Activated effector memory CD4-positive, alpha-beta T cell treated with anti-CD3 and anti-CD28 coated beads, Interleukin-2, amount 50 U/mL, for 16 hours (primary cell): ENCODE measurements around the gene ZFTA.
"Not testable (repeated sequence)": the region's sequence is repeated elsewhere in the genome, so short reads cannot be mapped to it uniquely, and the experiment has no call there.

Experiments
- DNase-seq: peaks from one replicate; pipeline ENCODE4 v3.0.0-alpha.2; 2020

ZFTA gene

DNA sequence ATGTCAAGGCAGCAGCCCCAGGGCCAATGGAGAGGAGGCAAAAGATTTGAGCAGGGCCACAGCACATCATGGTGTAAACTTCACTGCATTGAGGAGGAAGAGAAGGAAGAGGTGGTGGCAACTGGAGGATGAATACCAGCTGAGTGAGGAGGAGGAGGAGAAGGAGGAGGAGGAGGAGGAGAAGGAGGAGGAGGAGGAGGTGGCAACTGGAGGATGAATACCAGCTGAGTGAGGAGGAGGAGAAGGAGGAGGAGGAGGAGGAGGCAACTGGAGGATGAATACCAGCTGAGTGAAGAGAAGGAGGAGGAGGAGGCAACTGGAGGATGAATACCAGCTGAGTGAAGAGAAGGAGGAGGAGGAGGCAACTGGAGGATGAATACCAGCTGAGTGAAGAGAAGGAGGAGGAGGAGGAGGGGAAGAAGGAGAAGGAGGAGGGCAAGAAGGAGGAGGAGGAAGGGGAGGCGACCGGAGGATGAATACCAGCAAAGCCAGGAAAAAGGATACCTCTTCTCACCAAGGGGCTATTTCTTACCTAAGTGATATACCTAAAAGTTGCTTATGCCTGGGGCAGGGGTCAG, 3.3 kb upstream of the ZFTA start:
- DNase-seq = not testable (repeated sequence)

- DNase-seq = no peak
Observed at GRCh38 chr11:63770763-63771162, 2.2 kb upstream of the ZFTA start.

- DNase-seq = no peak
Observed at GRCh38 chr11:63769714-63770455, 1.3 kb upstream of the ZFTA start.

- peak; percentile 78 for DNase-seq
Observed at GRCh38 chr11:63769042-63769713, 603 bp upstream of the ZFTA start.

DNA sequence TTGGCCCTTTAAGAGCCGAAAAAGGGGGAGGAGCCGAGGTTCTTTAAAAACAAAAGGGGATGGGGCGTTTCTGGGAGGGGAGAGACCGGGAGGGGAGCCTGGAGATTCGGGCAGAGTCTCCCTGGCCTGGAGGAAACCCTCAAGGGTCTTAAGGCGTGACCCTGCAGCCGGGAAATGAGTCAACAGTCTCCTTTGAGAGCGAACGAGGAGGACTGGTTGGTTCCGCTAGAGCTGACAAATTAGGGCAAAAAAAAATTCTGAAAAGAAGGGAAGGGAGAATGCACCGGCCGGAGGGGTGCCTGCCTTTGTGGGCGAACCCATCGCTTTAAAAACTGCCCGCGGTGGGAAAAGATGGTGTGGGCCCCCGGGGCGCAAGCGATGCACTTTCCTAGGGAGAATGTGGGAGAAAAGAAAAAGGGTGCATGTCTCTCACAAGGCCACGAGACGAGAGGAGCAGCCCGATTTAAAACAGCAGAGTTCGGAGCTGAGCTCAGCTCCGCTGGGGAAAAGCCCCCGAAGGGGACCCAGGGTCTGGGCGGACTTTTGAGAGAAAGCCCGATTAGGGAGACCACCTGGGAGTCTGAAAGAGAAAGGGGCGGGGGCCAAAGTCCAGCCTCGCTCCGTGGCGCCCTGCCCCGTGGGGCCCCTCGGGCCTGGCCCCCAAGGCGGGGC, 874 bp downstream of the ZFTA start:
- peak; percentile 77 for DNase-seq

- DNase-seq = no peak
Observed at GRCh38 chr11:63767267-63767564, 1.4 kb downstream of the ZFTA start.

- DNase-seq = no peak
Observed at GRCh38 chr11:63766531-63767235, 1.9 kb downstream of the ZFTA start.

GRCh38 chr11:63765688-63766241, 2.8 kb downstream of the ZFTA start:
- no peak for DNase-seq

GRCh38 chr11:63764679-63765647, 3.6 kb downstream of the ZFTA start:
- no peak for DNase-seq

DNA sequence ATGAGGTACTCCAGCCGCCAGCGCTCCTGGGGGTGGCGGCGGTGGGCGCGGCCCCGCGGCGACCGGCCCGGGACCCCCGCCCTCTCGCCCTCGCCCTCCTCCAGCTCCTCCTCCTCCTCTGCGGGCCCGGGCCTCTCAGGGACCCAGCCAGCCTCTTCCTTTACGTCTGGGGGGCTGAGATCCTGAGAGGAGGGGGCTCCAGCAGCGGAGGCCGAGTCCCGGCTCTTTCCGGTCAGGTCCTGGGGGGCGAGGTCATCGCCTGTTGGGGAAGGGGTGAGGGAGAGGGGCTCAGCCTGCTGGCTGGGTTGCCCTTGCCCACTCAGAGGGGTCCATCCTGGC, 4.3 kb downstream of the ZFTA start:
- DNase-seq = no peak

DNA sequence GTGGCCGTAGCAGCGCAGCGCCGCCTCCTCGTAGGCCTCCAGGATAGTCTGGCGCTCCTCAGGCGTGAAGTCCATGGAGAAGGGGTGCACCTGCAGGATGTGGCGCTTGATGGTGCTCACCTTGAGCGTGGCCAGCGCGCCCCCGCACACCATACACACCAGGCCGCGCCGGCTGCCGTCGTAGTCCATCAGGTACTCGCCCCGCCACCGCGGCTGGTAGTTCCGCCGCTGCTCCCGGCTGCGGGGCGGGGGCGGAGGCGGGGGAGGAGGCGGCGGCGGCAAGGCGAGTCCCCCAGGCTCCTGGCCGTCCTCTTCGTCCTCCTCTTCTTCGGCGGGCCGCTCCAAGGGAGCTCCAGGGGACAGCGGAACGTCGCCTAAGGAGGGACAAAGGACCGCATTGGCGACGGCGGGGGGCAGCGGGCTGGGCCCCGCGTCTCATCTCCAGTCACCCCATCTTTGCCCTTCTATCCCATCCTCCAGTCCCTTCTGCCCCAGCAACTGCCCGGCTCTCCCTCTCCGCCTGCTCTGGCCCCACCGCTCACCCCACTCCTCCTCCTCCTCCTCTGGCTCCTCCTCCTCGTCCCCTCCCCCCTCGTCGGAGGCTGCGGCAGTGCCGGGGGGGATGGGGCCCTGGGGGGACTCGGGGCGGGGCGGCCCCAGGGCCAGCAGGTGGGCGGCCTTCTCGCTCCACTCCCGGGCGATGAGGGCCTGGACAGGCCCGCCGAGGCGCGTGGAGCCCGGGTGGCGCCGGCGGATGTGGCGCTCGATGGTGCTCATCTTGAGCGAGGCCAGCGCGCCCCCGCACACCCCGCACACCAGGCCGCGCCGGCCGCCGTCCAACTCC, 4.9 kb downstream of the ZFTA start:
- no peak for DNase-seq

GRCh38 chr11:63762654-63763495, 5.7 kb downstream of the ZFTA start:
- no peak for DNase-seq

DNA sequence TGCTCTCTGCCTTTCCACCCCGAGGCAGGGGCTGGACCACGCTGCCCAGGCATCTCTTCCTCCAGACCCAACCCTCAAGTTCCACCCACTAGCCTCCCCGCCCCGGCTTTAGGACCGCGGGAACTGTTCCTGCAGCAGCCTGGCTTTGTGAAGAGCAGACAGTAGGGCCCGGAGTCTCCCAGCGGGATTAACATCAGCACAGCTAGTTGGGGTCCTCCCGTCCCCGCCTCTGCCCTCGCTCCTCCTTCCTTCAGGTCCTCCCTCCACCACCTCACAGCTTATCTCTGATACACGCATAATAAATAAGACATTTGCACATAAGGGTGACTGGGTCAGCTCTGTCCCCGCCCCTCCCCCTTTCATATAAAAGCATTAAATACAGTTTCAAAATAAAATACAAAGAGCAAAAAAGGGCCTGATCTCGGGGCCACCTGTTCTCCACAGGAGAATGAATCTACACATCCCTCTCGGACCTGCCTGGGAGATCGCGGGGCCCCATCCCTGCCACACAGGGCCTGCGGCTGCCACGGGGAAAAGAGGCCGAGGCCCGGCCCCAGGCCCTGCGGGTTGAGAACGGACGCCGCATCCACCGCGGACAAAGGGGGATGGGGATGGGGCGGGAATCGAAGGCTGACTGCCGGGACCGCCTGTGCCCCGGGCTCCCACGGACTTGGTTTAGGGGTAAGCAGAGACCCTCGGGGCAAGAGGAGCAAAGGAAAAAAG, 6.5 kb downstream of the ZFTA start:
- DNase-seq = no peak

DNA sequence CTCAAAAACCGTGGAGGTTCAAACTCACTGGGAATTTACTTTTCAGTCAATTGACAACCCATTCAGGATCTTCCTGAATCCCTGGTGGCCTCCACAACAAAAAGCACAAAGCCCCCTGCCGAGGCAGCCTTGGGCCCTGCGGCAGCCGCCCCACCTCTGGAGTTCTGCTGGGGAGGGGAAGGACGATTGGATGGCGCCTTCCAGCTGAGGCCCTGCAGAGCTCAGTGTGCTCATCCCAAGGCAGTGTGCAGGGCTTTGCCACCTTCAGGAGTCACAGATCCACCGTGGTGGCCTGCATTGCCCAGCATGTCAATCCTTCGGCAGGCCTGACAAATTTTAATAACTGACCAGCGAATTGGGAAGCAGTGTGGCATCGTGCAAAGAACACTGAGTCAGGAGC, 7.4 kb downstream of the ZFTA start:
- no peak for DNase-seq

DNA sequence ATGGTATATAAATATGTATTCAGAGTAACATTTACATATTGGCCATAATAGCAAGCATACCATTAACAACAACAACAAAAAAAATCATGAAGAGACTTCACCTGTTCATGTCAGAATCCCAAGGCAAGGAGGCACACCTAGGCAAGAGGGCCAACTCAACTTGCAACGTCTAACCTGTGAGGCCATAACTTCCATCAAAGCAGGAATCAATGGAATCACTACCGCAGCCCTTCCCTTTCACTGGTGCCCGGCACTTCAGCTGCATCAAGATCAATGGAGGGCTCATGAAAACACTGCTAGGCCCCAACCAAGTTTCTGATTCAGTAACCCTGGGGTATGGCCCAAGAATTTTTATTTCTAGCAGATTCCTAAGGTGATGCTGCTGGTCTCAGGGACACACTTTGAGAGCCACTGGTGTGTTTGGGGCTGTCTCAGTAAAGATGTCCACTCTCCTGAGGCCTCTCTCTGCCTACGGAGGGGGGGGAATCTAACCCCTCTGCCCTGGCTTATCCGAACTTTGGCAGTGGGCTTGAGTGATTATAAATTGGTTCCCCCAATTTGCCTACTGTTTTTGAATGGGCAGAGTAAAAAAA, 8.0 kb downstream of the ZFTA start:
- DNase-seq = no peak

GRCh38 chr11:63756919-63757761, 11.4 kb downstream of the ZFTA start:
- no peak for DNase-seq

DNA sequence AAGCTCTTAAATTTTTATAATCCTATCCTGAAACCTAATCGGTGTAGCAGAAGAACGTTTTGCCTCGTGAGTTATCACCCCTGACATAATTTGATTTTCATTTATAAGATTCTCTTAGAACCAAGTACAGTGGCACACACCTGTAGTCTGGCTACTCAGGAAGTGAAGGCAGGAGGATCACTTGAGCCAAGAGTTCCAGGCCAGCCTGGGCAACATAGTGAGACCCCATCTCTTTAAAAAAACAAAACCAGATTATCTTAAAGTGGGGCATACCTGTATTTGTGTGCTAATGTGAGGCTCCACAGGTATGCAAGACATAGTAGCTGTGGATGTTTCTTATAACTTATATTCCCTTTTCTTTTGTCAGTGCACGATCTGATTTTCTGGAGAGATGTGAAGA, 19.0 kb downstream of the ZFTA start:
- DNase-seq = no peak

GRCh38 chr11:63747011-63747410, 21.6 kb downstream of the ZFTA start:
- DNase-seq = no peak
